IPS-18c (cell line): ENCODE data around the gene PRR14.
"Not testable (repeated sequence)": the region's sequence is repeated elsewhere in the genome, so short reads cannot be mapped to it uniquely, and the experiment has no call there.

Source experiments
- H3K4me3 ChIP-seq: 2 replicates; pipeline ENCODE4 v1.7.0; 2013; ENCODE audit warnings: low read depth, mild to moderate bottlenecking, low read length, moderate library complexity; ENCODE audit not compliant: insufficient read depth
- H3K9me3 ChIP-seq: one replicate; pipeline ENCODE4 v1.6.1; 2013; ENCODE audit warnings: mild to moderate bottlenecking, low read length, moderate library complexity; ENCODE audit not compliant: control insufficient read depth, insufficient read depth

The PRR14 gene

DNA sequence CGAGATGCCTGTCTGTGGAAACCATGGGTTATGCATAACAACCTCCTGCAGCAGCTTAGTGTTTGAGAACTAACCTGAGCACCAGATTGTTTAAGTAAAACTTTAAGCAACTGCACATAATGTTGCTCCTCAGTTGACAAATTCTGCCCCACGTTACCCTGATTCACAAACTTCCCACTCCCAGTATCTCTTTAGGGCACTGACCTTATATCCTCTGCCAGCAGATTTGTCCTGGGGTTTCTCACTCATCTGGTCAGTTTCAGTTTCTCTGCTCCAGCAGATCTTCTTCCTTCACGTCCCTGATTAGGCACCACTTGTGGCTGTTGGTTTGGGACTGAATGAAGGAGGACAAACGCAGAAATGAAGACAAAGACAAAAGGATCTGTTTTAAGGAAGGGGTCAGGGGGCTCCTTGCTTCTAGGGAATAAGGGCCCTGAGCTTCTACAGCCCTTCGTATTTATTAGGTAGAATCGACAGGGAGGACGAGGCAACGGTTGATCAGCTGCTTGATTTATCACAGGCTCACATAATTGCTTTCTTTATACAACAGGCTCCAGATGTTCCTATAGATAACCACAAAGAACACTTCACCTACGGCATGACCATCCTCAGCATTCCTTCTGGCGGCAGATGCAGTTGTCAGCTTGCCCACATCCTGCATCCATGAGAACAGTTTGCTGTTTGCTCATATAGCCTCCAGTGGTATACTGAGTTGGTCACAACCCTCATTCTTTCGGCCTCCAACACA, 27.1 kb upstream of the PRR14 start:
- H3K4me3 ChIP-seq = no peak overlapping the region
- H3K9me3 ChIP-seq = peaks cover 4% of the 10 kb centered on the region

DNA sequence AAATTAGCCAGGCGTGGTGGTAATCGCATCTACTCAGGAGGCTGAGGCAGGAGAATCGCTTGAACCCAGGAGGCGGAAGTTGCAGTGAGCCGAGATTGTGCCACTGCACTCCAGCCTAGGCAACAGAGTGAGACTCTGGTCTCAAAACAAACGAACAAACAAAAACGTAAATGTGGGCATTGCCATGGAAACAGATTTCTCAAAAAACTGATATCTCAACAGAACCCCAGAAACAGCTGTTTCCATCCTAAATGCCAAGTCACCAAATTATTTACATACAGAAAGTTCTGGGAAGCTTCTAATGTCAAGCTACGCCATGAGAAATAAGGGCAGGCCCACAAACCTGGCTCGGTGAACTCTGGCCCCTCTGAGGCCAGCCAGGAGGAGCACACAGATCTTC, 24.5 kb upstream of the PRR14 start:
- no peak overlapping the region for H3K4me3 ChIP-seq
- peaks cover 4% of the 10 kb centered on the region for H3K9me3 ChIP-seq

DNA sequence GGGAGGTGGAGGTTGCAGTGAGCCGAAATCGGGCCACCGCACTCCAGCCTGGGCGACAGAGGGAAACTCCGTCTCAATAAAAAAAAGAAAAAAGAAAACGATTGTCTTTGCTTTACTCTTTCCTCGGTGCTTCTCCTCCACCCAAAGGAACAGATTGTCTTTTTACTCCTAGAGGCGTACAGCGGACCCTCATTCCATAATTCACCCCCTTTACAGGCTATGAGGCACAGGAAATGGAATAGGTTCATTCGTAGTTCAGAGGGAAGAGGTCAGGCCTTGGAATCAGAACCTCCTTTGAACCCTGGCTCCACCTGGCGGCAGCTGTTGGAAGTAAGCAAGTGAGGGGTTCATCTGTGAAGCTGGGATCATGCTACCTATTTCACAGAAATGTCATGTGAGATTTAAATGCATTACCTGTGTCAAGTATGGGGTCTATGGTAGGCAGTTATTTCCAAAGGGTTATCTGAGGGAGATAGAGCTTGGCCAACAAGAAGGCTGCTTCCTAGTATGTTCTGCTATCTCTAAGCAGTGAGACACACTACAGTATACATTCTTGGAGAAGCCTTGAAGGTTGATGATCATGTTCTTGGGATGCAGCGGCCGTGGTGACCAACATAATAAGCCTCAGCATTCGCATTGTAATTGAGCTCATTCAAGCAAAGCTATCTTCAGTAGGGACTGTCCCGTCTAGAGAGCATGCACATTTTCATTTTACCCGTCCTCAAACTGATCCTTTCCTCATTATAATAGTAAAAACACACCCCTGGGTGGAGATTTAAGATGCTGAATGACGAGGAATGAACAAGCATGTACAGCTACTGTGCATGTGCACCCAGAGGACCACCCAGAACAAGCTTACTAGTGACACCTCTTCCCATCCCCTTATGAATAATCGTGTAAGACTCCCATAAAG, 21.9 kb upstream of the PRR14 start:
- Histone ChIP-seq H3K9me3 (peaks cover 2% of the 10 kb centered on the region), H3K4me3 (no peak overlapping the region)

DNA sequence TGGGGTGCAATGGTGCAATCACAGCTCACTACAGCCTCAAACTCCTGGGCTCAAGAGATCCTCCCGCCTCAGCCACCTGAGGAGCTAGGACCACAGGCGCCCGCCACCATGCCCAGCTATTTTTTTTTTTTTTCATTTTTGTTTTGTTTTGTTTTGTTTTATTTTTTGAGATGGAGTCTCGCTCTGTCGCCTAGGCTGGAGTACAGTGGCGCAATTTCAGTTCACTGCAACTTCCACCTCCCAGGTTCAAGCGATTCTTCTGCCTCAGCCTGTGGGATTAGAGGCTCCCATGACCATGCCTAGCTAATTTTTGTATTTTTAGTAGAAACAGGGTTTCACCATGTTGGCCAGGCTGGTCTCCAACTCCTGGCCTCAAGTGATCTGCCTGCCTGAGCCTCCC, 18.3 kb upstream of the PRR14 start:
- H3K4me3 ChIP-seq = not testable (repeated sequence)

DNA sequence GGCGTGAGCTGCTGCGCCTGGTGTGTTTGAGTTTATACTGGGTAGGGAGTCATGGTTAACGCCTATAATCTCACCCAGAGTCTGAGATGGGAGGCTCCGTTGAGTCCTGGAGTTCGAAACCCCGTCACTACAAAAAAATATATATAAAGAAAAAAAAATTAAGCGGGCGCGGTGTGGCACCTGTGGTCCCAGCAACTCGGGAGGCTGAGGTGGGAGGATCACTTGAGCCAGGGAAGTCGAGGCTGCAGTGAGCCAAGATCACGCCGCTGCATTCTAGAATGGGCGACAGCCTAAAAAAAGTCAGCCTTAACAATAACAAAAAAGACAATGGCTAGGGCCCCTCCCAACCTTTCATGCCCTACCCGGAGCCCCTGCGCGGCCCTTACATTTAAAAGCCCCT, 17.2 kb upstream of the PRR14 start:
- H3K9me3 ChIP-seq = peaks cover 2% of the 10 kb centered on the region
- peak overlapping the region; percentile 40; the same call in 1 of the 2 replicates for H3K4me3 ChIP-seq

More for the DNA sequence above, 18.3 kb upstream of the PRR14 start:
- not testable (repeated sequence) for H3K9me3 ChIP-seq

DNA sequence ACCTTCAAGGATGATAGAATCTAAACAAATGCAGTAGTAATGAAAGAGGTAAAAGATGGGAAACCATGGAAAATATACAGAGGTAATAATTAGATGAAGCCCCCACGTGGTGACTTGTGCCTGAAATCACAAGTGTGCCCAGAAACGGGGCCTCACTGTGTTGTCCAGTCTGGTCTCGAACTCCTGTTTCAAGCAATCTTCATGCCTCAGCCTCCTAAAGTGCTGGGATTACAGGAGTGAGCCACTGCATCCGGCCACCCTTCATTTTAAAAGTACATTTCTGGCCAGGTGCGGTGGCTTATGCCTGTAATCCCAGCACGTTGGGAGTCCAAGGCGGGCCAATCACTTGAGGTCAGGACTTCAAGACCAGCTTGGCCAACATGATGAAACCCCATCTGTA, 14.2 kb upstream of the PRR14 start:
- peaks cover 2% of the 10 kb centered on the region for H3K9me3 ChIP-seq
- H3K4me3 ChIP-seq = no peak overlapping the region

DNA sequence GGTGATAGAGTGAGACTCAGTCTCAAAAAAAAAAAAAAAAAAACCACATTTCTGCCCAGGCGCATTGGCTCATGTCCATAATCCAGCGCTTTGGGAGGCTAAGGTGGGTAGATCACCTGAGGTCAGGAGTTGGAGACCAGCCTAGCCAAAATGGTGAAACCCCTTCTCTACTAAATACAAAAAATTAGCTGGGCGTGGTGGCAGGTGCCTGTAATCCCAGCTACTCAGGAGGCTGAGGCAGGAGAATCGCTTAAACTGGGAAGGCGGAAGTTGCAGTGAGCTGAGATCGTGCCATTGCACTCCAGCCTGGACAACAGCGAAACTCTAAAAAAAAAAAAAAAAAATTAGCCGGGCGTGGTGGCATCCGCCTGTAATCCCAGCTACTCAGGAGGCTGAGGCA, 13.6 kb upstream of the PRR14 start:
- H3K4me3 ChIP-seq, H3K9me3 ChIP-seq: not testable (repeated sequence)

DNA sequence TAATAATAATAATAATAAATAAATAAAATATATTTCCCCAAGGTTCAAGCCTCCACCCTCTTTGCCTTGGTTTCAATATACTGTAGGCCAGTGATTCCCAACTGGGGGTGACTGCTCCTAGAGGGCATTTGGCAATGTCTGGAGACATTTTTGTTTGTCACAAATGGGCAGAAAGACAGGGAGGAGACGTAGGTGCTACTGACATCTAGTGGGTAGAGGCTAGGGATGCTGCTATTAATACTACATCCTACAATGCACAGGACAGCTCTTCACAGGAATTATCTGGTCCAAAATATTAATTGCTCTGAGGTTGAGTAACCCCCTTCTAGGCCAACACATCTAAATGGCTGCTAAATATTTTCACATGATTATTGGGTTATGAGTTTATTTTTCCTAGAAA, 12.8 kb upstream of the PRR14 start:
- Histone ChIP-seq H3K9me3 (peaks cover 2% of the 10 kb centered on the region), H3K4me3 (no peak overlapping the region)

DNA sequence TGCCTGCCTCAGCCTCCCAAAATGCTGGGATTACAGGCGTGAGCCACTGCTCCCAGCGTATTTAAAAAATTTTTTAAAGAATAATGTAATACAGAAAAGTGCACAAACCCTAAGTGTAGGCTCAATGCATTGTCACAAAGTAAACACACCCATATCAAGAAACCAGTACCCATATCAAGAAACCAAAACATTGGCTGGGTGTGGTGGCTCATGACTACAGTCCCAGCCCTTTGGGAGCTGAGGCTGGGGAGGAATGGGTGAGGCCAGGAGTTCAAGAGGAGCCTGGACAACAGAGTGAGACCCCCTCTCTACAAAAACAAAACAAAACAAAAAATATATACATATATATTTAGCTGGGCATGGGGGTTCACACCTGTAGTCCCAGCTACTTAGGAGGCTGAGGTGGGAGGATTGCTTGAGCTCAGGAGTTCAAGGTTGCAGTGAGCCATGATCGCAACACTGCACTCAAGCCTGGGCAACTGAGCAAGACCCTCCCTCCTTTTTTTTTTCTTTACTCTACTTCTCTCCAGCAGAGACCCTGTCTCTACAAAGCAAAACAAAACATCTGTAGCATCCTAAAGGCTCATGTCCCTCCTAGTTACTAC, 9.3 kb upstream of the PRR14 start:
- Histone ChIP-seq H3K9me3 (peaks cover under 1% of the 10 kb centered on the region), H3K4me3 (no peak overlapping the region)

DNA sequence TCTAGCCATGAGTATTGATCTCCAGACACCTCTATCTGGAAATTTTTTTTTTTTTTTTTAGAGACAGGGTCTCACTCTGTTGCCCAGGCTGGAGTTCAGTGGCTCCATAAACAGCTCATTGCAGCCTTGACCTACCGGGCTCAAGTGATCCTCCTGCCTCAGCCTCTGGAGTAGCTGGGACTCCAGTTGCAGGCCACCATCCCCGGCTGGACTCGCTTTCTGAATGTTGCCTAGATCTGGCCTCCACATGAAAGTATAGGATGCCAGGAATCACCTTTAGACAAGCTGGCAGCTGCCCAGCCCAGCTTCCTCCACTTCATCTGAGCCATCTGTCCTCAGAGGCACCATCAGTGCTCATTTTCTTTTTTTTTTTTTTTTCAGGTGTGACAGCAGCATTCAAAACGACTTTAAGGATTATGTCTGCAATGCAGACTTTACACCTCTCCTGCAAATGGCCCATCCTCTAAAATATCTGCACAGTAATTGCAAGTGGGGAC, 6.4 kb upstream of the PRR14 start:
- Histone ChIP-seq H3K9me3 (no peaks in the 10 kb centered on the region), H3K4me3 (no peak overlapping the region)

DNA sequence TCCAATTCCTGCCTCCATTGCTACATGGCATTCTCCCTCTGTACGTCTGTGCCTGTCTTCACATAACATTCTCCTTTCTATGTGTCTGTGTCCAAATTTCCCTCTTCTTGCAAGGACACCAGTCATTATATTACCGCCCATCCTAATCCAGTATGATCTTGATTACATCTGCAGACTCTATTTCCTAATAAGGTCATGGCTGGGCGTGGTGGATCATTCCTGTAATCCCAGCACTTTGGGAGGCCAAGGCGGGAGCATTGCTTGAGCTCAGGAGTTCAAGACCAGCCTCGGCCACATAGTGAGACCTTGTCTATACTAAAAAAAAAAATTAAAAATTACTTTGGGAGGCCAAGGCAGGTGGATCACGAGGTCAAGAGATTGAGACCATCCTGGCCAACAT, 5.0 kb upstream of the PRR14 start:
- H3K4me3 ChIP-seq = no peak overlapping the region
- H3K9me3 ChIP-seq = no peaks in the 10 kb centered on the region

DNA sequence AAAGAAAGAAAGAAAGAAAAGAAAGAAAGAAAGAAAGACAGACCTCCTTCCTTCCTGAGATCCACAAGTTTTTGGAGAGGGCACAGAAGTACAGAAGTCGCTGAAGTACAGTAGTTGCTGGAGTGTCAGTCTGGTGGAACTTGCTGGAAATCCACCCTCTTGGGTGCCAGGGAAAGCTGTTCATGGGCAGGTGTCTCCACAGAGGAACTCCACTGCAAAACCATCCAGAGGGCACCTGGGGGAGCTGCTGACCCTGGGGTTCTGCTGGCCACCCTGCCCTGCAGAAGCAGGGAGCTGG, 3.5 kb upstream of the PRR14 start:
- no peak overlapping the region for H3K4me3 ChIP-seq
- H3K9me3 ChIP-seq = no peaks in the 10 kb centered on the region

DNA sequence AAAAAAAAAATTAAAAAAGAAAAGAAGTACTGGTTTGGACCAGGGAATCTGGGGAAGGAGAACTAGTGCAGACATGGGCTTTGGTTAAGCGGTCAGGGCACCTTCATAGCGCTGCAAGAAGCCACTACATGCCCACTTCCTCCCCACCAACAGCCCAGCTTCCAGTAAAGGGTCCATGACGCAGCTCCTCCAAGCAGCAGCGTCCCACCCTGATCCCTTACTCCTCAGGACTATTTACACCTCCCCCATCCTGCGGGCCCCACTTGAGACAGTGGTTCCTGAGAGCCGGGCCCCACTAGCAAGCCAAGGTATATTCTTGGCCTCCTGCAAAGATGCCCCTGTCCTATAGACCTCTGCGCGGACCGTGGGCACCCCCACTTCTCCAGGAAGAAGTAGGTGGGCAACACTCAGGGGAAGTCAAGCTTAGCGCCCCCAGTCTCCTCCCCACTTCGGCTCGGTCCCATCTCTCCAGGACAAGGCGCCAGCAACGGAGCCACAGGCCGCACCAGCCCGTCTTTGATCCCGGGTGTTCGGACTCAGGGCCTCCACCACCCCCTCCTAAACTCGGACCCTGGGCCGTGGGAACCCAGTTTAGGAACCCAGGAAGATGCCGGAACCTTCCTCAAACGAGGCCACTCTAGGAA, 913 bp upstream of the PRR14 start:
- peak overlapping the region; percentile 22; the same call in 1 of the 2 replicates for H3K4me3 ChIP-seq
- no peaks in the 10 kb centered on the region for H3K9me3 ChIP-seq

DNA sequence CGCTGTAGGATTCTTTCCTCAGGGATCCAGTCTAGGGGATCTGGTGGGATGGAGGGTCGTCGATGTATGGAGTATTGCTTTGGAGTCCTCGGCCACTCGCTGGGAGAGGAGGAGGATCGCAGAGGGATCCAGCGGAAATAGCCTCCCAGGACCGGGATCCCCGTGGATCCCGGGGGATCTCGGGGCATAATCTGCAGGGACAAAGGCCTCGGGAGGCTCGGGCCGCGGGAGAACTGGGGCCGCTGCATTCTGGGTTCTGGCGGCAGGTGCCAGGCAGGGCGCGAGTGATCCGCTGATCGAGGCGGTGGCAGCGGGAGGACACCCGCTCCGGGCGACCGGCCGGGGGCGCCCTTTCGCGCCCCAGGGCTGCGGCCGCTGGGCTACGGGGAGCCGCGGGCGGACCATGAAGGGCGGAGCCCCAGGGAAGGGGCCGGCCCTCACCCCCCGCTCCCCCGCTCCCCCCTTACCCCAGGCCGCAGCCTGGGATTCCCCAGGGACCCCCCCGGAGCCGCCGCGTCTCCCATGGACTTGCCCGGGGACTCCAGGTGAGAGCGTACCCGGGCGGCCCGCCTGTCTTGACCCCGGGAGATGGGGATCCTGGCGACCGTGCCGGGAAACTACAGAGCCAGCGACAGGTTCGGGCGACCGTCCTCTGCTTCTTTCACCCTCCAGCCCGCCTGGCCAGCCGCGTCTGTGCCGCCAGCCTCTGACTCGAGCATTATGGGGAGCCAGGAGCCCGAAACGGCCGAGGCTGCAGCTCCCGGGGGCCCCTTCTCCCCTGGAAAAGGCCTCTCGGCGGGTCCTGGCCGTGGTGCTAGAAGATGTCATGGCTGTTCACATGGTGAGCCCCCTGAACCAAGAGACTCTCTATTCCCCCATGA, 604 bp downstream of the PRR14 start:
- Histone ChIP-seq H3K4me3 (peak overlapping the region; percentile 66), H3K9me3 (no peaks in the 10 kb centered on the region)

DNA sequence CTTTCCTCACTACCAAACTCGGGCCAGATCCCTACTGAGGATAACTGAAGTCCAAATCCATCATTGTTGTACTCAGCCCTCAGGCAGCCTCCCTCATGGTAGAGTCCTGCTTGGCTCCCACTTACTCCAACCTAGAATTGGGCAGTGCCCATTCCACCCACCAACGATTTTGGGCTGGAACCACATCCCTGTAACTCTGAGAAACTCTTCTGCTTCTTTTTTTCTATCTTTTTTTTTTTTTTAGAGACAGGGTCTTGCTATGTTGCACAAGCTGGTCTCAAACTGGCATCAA, 1.2 kb downstream of the PRR14 start:
- H3K9me3 ChIP-seq = no peaks in the 10 kb centered on the region
- peak overlapping the region; percentile 66 for H3K4me3 ChIP-seq

DNA sequence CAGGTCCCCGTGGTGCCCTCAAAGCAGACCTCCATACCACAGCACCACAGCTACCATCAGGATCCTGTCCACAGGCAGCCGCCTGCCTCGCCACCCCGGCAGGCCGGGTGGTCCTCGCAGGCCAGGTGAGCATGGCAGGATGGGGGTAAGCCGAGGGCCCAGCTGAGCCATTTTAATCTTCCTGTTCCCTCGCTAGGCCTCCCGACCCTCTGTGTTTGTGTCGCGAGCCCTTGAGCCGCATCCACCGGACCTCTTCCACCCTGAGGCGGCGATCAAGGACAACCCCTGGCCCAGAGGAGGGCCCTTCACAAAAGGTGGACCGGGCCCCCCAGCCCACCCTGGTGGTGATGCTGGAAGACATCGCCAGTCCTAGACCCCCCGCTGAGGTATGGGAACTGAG, 2.0 kb downstream of the PRR14 start:
- Histone ChIP-seq H3K4me3 (no peak overlapping the region), H3K9me3 (no peaks in the 10 kb centered on the region)

DNA sequence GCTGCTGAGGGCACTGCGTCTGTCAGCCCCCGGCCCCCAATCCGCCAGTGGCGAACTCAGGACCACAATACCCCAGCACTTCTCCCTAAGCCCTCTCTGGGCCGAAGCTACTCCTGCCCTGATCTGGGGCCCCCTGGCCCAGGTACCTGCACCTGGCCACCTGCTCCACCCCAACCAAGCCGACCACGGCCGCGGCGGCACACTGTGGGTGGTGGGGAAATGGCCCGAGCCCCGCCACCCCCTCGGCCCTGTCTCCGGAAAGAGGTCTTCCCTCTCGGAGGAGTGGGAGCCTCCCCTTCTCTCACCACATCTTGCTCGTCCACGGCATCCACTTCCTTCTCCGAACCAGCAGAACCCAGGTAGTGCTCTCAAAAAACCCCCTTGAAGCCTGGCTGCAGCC, 4.1 kb downstream of the PRR14 start:
- no peaks in the 10 kb centered on the region for H3K9me3 ChIP-seq
- no peak overlapping the region for H3K4me3 ChIP-seq
